Activated CD8-positive, alpha-beta memory T cell treated with anti-CD3 and anti-CD28 coated beads, Interleukin-2, amount 50 U/mL, for 24 hours (primary cell): Measurements from ENCODE around the gene CFAP43.
A peak's percentile ranks its signal among the peaks of the same experiment; 100 is the strongest.

Source experiments
- DNase-seq: peaks from one replicate; pipeline ENCODE4 v3.0.0-alpha.2; 2020; ENCODE audit errors: extremely low read depth

CFAP43 gene, protein sequence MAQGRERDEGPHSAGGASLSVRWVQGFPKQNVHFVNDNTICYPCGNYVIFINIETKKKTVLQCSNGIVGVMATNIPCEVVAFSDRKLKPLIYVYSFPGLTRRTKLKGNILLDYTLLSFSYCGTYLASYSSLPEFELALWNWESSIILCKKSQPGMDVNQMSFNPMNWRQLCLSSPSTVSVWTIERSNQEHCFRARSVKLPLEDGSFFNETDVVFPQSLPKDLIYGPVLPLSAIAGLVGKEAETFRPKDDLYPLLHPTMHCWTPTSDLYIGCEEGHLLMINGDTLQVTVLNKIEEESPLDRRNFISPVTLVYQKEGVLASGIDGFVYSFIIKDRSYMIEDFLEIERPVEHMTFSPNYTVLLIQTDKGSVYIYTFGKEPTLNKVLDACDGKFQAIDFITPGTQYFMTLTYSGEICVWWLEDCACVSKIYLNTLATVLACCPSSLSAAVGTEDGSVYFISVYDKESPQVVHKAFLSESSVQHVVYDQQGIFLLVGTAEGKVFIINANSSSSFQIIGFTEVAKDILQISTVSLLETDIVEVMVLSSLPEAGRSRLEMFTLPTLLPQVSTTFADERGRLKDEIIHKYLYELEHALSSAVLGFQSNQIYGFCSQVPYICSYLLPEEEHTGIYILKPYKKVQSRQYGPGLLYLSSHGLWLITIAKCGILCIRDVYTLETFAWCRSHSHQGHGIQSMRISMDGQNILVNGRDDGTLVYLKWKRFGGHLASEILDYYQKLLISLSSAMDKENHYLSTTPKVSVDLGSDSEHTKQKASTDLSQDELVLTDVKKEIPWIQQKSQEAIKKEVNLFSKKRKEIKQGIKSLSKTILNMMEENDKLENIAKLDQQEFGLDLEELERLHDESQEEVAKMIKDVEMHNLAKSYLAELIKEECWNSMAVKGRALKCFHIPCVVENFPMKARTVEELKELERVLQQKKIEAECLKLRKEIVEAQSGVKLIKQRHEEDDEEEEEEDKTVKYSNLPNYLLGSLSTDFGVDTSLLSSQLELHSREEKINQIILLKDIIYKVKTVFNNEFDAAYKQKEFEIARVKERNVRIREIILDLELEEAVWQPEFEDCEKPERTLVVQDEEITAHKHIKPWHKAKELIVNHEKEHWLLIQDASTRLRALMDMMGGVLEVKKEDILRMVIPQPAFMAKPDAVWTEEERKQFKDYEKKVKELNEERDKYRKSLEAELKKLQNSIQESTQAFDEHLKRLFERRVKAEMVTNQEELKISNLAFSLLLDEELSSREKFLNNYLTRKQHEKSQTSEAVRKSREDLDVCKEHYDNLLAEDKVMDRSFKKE (N-terminal part only)

DNA sequence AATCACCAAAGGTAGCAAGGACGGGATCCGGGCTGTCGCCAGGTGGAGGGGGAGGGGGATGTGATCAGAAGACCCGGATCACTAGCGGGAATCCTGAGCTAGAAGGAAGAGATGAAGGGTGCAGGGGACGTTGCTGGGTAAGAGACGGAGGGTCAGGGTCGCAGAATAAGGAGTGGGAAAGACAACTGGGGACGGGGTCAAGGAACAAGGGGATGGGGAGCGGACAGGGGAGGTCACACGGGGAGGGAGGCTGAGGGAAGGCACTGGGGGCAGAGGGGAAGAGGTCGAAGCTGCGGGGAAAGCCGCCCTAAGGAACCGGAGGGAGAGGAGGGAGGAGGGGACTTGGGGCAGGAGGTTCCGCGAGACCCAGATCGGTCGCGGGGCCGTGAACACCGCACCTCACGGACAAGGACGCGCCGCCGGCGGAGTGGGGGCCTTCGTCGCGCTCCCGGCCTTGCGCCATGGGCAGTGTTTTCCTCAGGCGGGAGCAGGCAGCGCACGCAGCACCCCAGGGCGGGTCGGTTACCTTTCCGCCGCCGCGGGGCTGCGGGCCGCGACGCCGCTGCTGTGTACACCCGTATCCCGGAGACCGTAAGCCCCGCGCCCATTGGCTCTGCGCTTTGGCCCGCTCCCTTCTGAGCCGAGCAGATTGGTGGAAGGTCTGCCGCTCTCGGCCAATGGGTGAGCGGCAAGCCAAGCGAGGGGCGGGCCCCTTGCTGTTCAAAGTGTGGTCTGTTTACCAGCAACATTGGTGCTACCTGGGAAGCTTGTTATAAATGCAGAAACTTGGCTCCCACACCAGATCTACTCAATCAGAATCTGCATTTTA lies at the start of gene CFAP43:
TSS of gene CFAP43 (minus strand) at position 581 of the 829 bp plus-strand sequence. CDS start at position 463, 118 bp downstream.
- DNase-seq, result peak; percentile 98

- DNase-seq, result no peak
Observed at GRCh38 chr10:104281694-104282093, 49.5 kb upstream of the CFAP43 start.

- no peak for DNase-seq
Observed at GRCh38 chr10:104279550-104280259, 47.5 kb upstream of the CFAP43 start.

DNA sequence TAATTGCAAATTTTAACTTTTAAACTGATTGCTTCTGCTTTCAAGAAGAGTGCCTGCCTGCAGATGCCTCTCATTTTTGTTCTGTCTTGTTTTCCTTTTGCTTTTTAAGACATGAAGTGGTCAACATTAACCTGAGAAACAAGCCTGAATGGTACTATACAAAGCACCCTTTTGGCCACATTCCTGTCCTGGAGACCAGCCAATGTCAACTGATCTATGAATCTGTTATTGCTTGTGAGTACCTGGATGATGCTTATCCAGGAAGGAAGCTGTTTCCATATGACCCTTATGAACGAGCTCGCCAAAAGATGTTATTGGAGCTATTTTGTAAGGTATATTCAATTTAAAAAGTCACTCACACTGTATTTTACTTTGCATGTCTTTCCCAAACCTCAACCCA lies 45.6 kb upstream of the CFAP43 start:
- no peak for DNase-seq

- DNase-seq, result no peak
Observed at GRCh38 chr10:104276192-104276591, 44.0 kb upstream of the CFAP43 start.

DNA sequence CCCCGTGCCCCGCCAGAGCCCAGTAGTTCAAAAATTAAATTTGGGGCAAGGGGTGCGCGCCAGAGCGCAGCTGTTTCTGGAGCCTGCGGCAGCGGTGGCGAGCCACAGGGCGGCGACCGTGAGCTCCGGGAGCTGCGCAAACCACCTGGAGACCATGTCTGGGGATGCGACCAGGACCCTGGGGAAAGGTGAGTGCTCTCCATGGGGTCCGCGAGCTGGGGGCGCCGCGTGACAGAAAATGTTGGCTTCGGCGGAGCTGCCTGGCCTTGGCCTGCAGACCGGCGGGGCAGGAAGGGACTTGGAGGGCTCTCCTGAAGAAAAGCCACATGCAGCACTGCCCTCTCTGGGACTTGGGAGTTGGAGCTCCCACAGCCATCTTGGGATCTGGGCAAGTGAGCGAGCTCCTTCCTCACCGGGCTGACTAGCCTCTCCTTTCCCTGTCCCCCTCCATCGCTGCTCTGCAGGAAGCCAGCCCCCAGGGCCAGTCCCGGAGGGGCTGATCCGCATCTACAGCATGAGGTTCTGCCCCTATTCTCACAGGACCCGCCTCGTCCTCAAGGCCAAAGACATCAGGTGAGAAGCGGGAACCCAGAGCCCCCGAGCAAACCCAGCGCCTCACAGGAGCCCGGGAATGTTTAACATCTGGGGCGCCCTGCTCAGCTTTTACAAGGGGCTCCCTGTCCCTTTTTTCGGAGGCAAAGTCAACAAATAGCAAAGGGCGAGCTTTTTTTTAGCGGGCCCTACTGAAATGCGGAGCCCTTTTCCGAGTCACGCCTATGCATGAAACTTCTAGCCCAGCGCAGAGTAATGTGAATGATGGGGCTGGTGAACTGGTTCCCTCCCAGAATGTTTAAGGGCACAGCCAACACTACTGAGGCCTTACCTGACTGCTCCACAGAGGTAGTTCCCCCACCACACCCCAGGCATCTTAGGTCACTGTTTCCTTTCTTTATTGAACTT lies 42.9 kb upstream of the CFAP43 start:
- no peak for DNase-seq

- DNase-seq, result no peak
Observed at GRCh38 chr10:104273899-104274575, 41.9 kb upstream of the CFAP43 start.

DNA sequence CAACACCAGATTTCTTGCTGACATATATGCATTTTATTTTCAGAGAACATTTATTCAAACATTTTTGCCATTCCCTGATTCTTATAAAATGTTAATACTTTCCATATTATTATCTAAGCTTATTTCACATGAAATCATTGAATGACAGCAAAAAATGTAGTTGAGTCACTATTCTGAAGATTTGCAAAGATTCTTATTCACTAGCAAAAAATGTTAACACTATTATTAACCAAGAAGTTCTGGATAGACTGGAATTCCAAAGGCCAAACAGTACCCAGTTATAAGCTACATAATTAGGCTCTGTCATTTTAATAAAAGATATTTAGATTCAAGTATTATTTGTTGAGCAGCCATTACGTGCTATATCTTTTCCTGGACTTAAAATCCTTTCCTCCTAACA lies 41.1 kb upstream of the CFAP43 start:
- DNase-seq, result no peak

DNA sequence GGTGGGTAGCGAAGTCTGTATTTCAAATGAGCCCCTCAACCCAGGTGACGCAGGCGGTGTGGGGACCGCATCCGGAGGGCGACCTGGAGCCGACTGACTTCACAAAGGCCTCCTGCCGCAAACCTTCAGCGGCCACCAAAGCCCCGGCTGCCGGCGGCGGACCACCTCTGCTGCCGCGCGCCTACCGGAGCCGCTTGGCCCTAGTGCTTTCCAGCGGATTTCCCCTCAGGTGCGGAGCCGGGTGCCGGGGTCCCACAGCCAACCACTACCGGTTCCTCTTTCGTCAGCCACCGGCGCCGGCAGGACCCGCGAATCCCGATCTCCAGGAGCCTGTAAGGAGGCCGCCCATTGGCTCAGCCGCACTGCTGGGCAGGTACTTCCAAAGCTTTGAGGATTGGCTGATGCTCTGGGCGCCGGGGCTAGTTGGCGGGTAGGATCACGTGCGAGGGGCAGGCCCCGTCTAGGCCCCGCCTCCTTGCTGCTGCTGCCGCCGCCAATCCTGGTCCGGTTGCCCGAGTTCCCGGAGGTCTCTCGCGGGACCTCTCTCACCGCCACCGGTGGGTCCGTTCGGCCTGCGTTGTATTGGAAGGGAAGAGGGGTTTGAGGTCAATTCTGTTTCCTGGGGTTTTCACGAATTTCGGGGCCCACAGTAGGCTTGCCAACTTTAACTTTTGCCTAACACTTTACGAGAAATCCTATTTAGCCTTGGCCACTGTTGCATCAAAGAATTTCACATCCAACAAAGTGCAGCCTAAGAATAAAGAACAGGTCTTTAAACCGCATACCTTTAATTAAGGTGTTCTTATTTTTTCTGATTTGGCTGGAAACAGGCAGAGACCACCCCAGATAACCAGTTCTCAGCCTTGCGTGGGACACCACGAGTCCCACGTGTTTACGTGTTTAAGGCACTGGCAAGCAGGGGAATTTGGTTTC lies 36.8 kb upstream of the CFAP43 start, which contains the start of gene GSTO2:
TSS of gene GSTO2 (plus strand) at position 472 of the 933 bp plus-strand sequence. CDS start 5,732 bp downstream, outside the sequence.
- peak; percentile 97 for DNase-seq

DNA sequence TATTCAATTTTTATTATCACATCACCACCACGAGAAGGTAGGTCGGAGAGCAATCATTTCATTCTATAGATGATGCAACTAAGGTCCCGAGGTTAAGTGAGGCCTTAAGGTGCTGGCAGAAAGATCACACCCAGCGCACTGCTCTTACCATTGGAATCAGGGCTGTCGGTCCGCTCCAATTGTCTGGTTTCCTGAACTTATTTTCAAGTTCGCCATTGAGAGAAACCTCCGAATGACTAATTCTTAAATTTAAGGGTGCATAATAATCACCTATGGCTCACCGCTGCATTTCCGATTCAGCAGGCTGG lies 36.2 kb upstream of the CFAP43 start:
- DNase-seq, result no peak

DNA sequence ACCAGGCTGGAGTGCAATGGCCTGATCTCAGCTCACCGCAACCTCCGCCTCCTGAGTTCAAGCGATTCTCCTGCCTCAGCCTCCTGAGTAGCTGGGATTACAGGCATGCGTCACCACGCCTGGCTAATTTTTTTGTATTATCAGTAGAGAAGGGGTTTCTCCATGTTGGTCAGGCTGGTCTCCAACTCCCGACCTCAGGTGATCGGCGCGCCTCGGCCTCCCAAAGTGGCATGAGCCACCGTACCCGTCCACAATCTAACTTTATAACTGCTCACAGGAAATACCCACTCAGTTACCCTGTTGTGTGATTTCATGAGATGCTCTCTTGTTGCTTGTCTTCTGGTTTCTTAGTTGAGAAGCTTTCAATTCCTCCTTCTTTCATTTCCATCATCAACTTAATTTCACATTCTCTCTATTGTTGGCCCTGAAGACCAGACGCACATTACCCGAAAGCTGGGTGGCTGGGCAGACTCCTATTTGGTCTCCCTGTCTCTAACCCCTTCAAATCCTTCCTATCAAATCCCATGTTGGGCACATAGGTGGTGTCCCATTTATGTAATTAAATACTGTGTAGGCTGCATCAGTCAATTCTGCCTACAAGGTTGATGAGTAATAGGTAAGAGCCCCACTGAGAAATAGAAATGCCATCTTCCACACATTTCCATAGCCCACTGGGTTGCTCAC lies 35.7 kb upstream of the CFAP43 start:
- DNase-seq, result no peak

GRCh38 chr10:104264783-104265182 lies 32.6 kb upstream of the CFAP43 start:
- no peak for DNase-seq

DNA sequence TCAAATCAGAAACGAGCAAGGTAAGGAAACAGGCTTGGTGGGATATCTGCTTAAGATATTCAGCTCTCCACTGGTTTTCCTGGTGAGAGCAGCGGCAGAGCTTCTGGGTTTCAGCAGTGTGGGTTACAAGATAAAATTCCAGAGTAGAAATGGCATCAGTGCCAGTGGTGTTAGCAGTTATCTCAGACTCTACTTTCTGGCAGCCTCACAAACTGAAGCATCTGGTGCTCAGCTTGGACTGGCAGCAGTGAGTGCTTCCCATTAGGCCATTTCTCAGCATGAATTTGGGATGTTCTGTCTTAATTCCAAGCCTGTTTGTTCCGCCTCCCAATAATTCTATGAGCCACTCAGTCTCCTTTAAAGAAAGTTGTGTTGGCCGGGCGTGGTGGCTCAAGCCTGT lies 29.9 kb upstream of the CFAP43 start:
- no peak for DNase-seq

DNA sequence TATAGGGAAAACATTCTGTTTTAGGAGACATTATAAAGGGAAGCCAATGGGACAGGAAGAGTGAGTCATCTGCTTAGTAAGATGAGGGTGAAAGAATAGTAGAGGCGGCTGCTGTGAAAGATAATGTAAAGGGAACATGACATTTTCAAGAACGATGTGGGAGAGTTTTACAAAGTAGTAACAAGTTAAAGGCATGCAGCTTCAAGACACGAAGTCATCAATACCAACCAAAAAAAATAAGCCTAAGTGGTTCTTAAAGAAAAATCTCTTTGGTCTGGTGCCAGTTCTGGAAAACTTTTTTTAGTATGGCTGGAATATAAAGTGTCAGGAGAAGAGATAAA lies 28.6 kb upstream of the CFAP43 start:
- DNase-seq, result no peak

DNA sequence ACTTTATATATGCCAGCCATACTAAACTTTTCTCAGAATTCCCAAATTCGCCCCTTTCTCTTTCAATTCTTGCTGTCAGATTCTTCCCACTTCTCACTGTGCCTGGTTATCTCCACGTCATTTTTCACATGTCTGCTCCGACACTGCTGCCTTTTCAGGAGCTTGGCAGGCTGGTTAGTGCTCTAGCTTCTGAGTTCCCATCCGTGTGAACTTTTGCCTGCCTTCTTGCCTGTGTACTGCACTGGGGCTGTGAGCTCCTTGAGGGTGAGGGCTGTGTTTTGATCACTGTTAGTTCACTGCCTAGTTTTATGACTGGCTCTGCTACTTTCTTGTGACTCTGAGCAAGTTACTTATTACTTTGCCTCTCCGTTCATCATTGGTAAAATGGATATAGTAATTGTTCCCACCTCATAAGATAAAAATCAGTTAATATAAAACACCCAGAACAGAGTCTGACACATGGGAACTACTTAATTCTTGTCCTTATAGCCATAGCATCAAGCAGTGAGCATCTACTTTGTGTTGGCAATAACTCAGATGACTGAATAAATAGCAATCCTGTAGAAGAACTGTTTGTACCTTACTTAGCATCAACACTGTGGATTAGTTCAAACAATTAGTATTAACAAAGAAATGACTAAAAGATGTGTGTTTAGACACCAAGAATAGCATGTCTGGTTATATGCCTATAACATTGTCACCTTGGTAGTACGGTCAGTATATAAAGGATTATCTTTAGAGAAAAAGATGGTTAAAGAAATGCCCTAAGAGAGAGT lies 28.0 kb upstream of the CFAP43 start:
- DNase-seq, result no peak

GRCh38 chr10:104259456-104259855 lies 27.3 kb upstream of the CFAP43 start:
- DNase-seq, result no peak
